ENCODE measurements around the gene WDR5B. TPM values are rescaled to one million over a fixed set of nuclear protein-coding genes. Genes with fewer than 3 reads are reported as not detected.
A peak's percentile ranks its signal among the peaks of the same experiment; 100 is the strongest.

WDR5B gene
- total RNA-seq, 1 experiment from 2014 or later: 3.4 TPM

DNA sequence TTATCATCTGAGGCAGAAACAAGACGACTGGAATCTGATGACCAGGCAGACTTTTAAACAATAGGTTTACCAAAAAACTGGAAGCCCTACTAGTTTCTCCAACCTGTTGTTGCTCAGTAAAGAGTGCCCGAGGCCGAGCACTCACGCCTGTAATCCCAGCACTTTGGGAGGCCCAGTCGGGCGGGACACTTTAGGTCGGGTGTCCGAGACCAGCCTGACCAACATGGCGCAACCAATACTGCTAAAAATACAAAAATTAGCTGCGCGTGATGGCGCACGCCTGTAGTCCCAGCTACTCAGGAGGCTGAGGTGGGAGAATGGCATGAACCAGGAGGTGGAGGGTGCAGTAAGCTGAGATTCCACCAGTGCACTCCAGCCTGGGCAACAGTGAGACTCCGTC is 1.1 kb upstream of the WDR5B start:
- CTCF ChIA-PET: interaction anchor here (2.4 kb wide), 1 partner anchor 24 kb away, joined by 5 read pairs; no protein-coding TSS in a partner anchor
- Histone ChIP-seq H3K4me3 (replicated peaks in 1 of 2; ENCODE audit: low read depth in 1 of 2, low read length in 2 of 2) (peak overlapping the region; percentile 82 to 84), H3K79me2 (ENCODE audit: insufficient read depth, low read length) (peaks cover 28% of the 10 kb centered on the region), H3K9me2 (ENCODE audit: insufficient read depth) (no peaks in the 10 kb centered on the region), H3K4me2 (ENCODE audit: low read length) (peak overlapping the region; percentile 77), H3K9ac (ENCODE audit: low read length) (peak overlapping the region; percentile 72), H4K20me1 (ENCODE audit: insufficient read depth) (no peaks in the 10 kb centered on the region), H3K36me3 (ENCODE audit: control insufficient read depth in 1 of 2, insufficient read depth in 2 of 2, low read length in 2 of 2) (peaks cover 0 to 6% of the 10 kb centered on the region in 2 experiments; a peak in 2 of 4 replicates), H3K27ac (ENCODE audit: low read depth, low read length) (peak overlapping the region; percentile 25; the same call in 1 of the 2 replicates), H3K27me3 (ENCODE audit: insufficient read depth, low read length) (no peaks in the 10 kb centered on the region), H2AFZ (ENCODE audit: low read depth, low read length, poor library complexity, severe bottlenecking) (no peak overlapping the region), H3K9me3 (ENCODE audit: control insufficient read depth in 1 of 2, insufficient read depth in 1 of 2, low read depth in 1 of 2, low read length in 2 of 2) (no peaks in the 10 kb centered on the region), H3K4me1 (ENCODE audit: control insufficient read depth in 1 of 2, insufficient read depth in 2 of 2, low read length in 2 of 2) (peaks cover 6 to 15% of the 10 kb centered on the region in 2 experiments; a peak in 3 of 4 replicates)
- DNase-seq (ENCODE audit: low read depth, low spot score) (no peak), ATAC-seq (no peak)
- POLR2A ChIA-PET: interaction anchor here (2.3 kb wide), 1 partner anchor 34 kb away, joined by 12 read pairs; the partner anchor contains the start of genes FAM162A and MIX23
- TF ChIP-seq TCF7L2 (IDR thresholded peaks at IDR 0.05; ENCODE audit: borderline replicate concordance, extremely low read depth, insufficient read depth, insufficient read length): no peak
- TF ChIP-seq EGR1 (IDR thresholded peaks at IDR 0.05; ENCODE audit: low read depth): no peak
- TF ChIP-seq MAX (IDR thresholded peaks at IDR 0.05): no peak
- no peak for TF ChIP-seq ZFX (IDR thresholded peaks at IDR 0.05)
- TF ChIP-seq RAD21 (IDR thresholded peaks at IDR 0.05; ENCODE audit: low read depth): no peak
- TF ChIP-seq, protein P1, sequence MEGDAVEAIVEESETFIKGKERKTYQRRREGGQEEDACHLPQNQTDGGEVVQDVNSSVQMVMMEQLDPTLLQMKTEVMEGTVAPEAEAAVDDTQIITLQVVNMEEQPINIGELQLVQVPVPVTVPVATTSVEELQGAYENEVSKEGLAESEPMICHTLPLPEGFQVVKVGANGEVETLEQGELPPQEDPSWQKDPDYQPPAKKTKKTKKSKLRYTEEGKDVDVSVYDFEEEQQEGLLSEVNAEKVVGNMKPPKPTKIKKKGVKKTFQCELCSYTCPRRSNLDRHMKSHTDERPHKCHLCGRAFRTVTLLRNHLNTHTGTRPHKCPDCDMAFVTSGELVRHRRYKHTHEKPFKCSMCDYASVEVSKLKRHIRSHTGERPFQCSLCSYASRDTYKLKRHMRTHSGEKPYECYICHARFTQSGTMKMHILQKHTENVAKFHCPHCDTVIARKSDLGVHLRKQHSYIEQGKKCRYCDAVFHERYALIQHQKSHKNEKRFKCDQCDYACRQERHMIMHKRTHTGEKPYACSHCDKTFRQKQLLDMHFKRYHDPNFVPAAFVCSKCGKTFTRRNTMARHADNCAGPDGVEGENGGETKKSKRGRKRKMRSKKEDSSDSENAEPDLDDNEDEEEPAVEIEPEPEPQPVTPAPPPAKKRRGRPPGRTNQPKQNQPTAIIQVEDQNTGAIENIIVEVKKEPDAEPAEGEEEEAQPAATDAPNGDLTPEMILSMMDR (IDR thresholded peaks at IDR 0.05 in 2 of 3, conservative IDR thresholded peaks at IDR 0.05 in 1 of 3; ENCODE audit: borderline replicate concordance in 1 of 3, insufficient read depth in 1 of 3, low read depth in 2 of 3, low read length in 2 of 3): no peak
- no TSS peak for BruUV-seq (replicated peaks)
- intact Hi-C loops (cut with micrococcal nuclease): no loop called here
- RAD21 ChIA-PET (ENCODE audit: low non-redundant PET in 1 of 2, low total read pairs in 2 of 2, uncharacterized antibody in 2 of 2, unreplicated experiment in 2 of 2): no interaction called here
